HepG2 (cell line): ENCODE measurements around the gene RREB1. TPM values are rescaled to one million over a fixed set of nuclear protein-coding genes. Genes with fewer than 3 reads are reported as not detected.
A peak's percentile ranks its signal among the peaks of the same experiment; 100 is the strongest.

Source experiments
- ATAC-seq: fragments of 200-7000 bp; cut with Tn5 transposase; 3 replicates; pipeline ENCODE4 v1.9.1; 2020; ENCODE audit warnings: mild to moderate bottlenecking, moderate library complexity
- BruUV-seq: library from RNA; stranded (reverse); fragments of 400-500 nt; replicated peaks from 2 replicates; lab custom pipeline; 2021; lab: Mats Ljungman, UMichigan
- CTCF ChIA-PET: fragments of 300-600 bp; formaldehyde crosslinking; extraction: SDS; loops from one replicate; lab custom pipeline; 2021; ENCODE audit warnings: low total read pairs, inconsistent platforms, low intra/inter-chr PET ratio; lab: Yijun Ruan, JAX
- POLR2A ChIA-PET: fragments of 350-600 bp; sonication (Branson Sonifier 250); formaldehyde crosslinking; loops from one replicate; lab custom pipeline; 2020; ENCODE audit warnings: antibody characterized with exemption, inconsistent platforms; lab: Yijun Ruan, JAX
- DNase-seq: peaks from one replicate; pipeline ENCODE4 v3.0.0-alpha.2; 2015; ENCODE audit warnings: low spot score
- FAIRE-seq: peaks from 3 replicates; lab custom pipeline; 2011; peaks lifted over from hg19 to GRCh38; lab: Jason Lieb, UNC
- H2AFZ ChIP-seq: one replicate; pipeline ENCODE4 v1.6.1; 2011; ENCODE audit warnings: low read length, inconsistent platforms
- H3K27ac ChIP-seq: fragments of 300-600 bp; 3 replicates; pipeline ENCODE4 v1.8.0; 2011; ENCODE audit warnings: mixed run types, mild to moderate bottlenecking, mixed read lengths, low read length, inconsistent platforms; ENCODE audit not compliant: insufficient read depth; ENCODE audit errors: extremely low read length
- H3K27me3 ChIP-seq, 2 experiments: fragments of 200-600 bp in 1 of 2; 2 replicates in 1 of 2; 3 replicates in 1 of 2; pipeline versions ENCODE4 v1.6.0 to v1.8.0; 2011; ENCODE audit warnings: low read length in 2 of 2, mild to moderate bottlenecking in 2 of 2, moderate library complexity in 2 of 2, inconsistent platforms in 1 of 2; ENCODE audit not compliant: insufficient read depth in 2 of 2, control insufficient read depth in 1 of 2
- H3K36me3 ChIP-seq, 2 experiments: fragments of 200-600 bp in 1 of 2; replicated peaks in 1 of 2; 2 replicates in 1 of 2; 3 replicates in 1 of 2; pipeline versions ENCODE4 v1.5.1 to v1.8.0; 2011; ENCODE audit warnings: low read length in 2 of 2, inconsistent platforms in 1 of 2; ENCODE audit not compliant: insufficient read depth in 2 of 2, control insufficient read depth in 1 of 2
- H3K4me1 ChIP-seq: 2 replicates; pipeline ENCODE4 v1.5.1; 2012; ENCODE audit warnings: low read length, inconsistent platforms; ENCODE audit not compliant: insufficient read depth
- H3K4me2 ChIP-seq: 2 replicates; pipeline ENCODE4 v1.6.0; 2011; ENCODE audit warnings: low read depth, low read length, inconsistent platforms
- H3K4me3 ChIP-seq, 3 experiments: fragments of 200-600 bp in 1 of 3; sonication (generic), shearing (Covaris generic) in 1 of 3; replicated peaks in 1 of 3; 2 replicates each; pipeline ENCODE4 v1.5.1; 2011 to 2016; ENCODE audit warnings: low read length in 3 of 3, inconsistent platforms in 2 of 3, low read depth in 2 of 3, mild to moderate bottlenecking in 2 of 3, control low read depth in 1 of 3, mixed read lengths in 1 of 3; ENCODE audit not compliant: insufficient read depth in 1 of 3
- H3K79me2 ChIP-seq: one replicate; pipeline ENCODE4 v1.6.1; 2011; ENCODE audit warnings: low read length, inconsistent platforms; ENCODE audit not compliant: insufficient read depth
- H3K9ac ChIP-seq: 2 replicates; pipeline ENCODE4 v1.6.0; 2011; ENCODE audit warnings: mild to moderate bottlenecking, low read depth, low read length, inconsistent platforms; ENCODE audit not compliant: insufficient read depth
- H3K9me3 ChIP-seq: 2 replicates; pipeline ENCODE4 v1.5.1; 2012; ENCODE audit warnings: mild to moderate bottlenecking, low read length
- H4K20me1 ChIP-seq: 2 replicates; pipeline ENCODE4 v1.6.0; 2011; ENCODE audit warnings: inconsistent platforms, mild to moderate bottlenecking, low read length, moderate library complexity; ENCODE audit not compliant: insufficient read depth
- ARID5B ChIP-seq: IDR thresholded peaks from 2 replicates; pipeline ENCODE4 v1.4.0; 2020; ENCODE audit warnings: mild to moderate bottlenecking, missing genetic modification reagents
- CBX2 ChIP-seq, 2 experiments: fragments of 200-600 bp in 1 of 2; sonication (generic); formaldehyde crosslinking in 1 of 2; IDR thresholded peaks; 2 replicates each; pipeline versions ENCODE4 v1.7.0 to v1.8.1; 2018 to 2022; ENCODE audit warnings: low read depth in 2 of 2, low read length in 1 of 2, mild to moderate bottlenecking in 1 of 2, missing genetic modification reagents in 1 of 2
- KDM5B ChIP-seq: sonication (generic); formaldehyde crosslinking; IDR thresholded peaks from 2 replicates; pipeline ENCODE4 v1.4.0; 2020; ENCODE audit warnings: missing genetic modification reagents, mild to moderate bottlenecking, borderline replicate concordance
- MXD1 ChIP-seq: sonication (generic); formaldehyde crosslinking; IDR thresholded peaks from 2 replicates; pipeline ENCODE4 v1.4.0; 2020; ENCODE audit warnings: mild to moderate bottlenecking, missing genetic modification reagents
- NR2F6 ChIP-seq, 2 experiments: IDR thresholded peaks; 2 replicates each; pipeline ENCODE4 v1.6.1; 2016; ENCODE audit warnings: antibody characterized with exemption in 1 of 2, mild to moderate bottlenecking in 1 of 2
- USF2 ChIP-seq, 2 experiments: sonication (generic) in 1 of 2; formaldehyde crosslinking in 1 of 2; IDR thresholded peaks; 2 replicates each; pipeline versions ENCODE4 v1.5.1 to v1.6.1; 2011 to 2020; ENCODE audit warnings: borderline replicate concordance in 1 of 2, low read depth in 1 of 2, low read length in 1 of 2, mild to moderate bottlenecking in 1 of 2, missing genetic modification reagents in 1 of 2, moderate library complexity in 1 of 2
- ZFP36L2 ChIP-seq: sonication (generic); formaldehyde crosslinking; IDR thresholded peaks from 2 replicates; pipeline ENCODE4 v1.4.0; 2020; ENCODE audit warnings: missing genetic modification reagents
- ZNF143 ChIP-seq: sonication (generic); formaldehyde crosslinking; IDR thresholded peaks from 2 replicates; pipeline ENCODE4 v1.4.0; 2020; ENCODE audit warnings: missing genetic modification reagents
- ZNF770 ChIP-seq: sonication (generic); formaldehyde crosslinking; IDR thresholded peaks from 2 replicates; pipeline ENCODE4 v1.5.0; 2020; ENCODE audit warnings: mild to moderate bottlenecking, missing genetic modification reagents
- ZNF780A ChIP-seq: sonication (generic); formaldehyde crosslinking; IDR thresholded peaks from 2 replicates; pipeline ENCODE4 v1.8.0; 2022; ENCODE audit warnings: mild to moderate bottlenecking, missing genetic modification reagents, moderate library complexity
- WGBS: methylation state at CpG from one replicate; pipeline ENCODE4 v1.1.6; 2017; ENCODE audit warnings: low lambda C conversion rate; 5-methylcytosine and 5-hydroxymethylcytosine counted together
- in situ Hi-C: cut with HindIII; loops from 2 replicates; pipeline ENCODE4 v1.10.0; 2017; ENCODE audit warnings: low pct_unique_long_range_greater_than_20kb; ENCODE audit not compliant: extremely low pct_ligation_motif_present
- intact Hi-C: fragments of 100-400 bp; cut with micrococcal nuclease; formaldehyde crosslinking; loops from one replicate; pipeline ENCODE4 v1.10.0; 2022; ENCODE audit not compliant: unreplicated experiment
- polyA plus RNA-seq, 8 experiments: library from polyadenylated mRNA; depleted of rRNA in 3 of 8; stranded (reverse) in 7 of 8; unstranded in 1 of 8; fragments of >200 nt; fragmentation: Illumina TruSeq in 4 of 8; extraction: Trizol in 4 of 8; gene quantifications; 2 replicates each; pipeline versions ENCODE4 v1.2.1 to v1.2.3, GENCODE V29; 2011 to 2016; ENCODE audit warnings: low read depth in 4 of 8, missing spikeins in 1 of 8, mixed read lengths in 1 of 8; ENCODE audit not compliant: insufficient read depth in 1 of 8
- total RNA-seq, 5 experiments: library from RNA; depleted of rRNA; stranded (reverse); fragments of >200 nt; fragmentation: Illumina TruSeq; extraction: Trizol; gene quantifications; 2 replicates each; pipeline ENCODE4 v1.2.3, GENCODE V29; 2016; ENCODE audit warnings: low read depth in 1 of 5

The RREB1 gene
- total and polyA plus RNA-seq, 2 of the 13 experiments (the other 11 are each of a cell fraction or from before 2014, with no cell fraction given), result 6.1 to 23.2 TPM

GRCh38 chr6:7238526-7238899 is 130.8 kb downstream of the RREB1 start (continued):
- TF ChIP-seq ZNF770 (CRISPR knock-in tag) (peak; percentile 27; the same call in 1 of the 2 replicates), ARID5B (CRISPR knock-in tag) (no peak)

- in situ Hi-C loops, result no loop called here
- TF ChIP-seq USF2 (IDR thresholded peaks at IDR 0.05; ENCODE audit: low read depth, low read length) (peak; percentile 67), USF2 (CRISPR knock-in tag; IDR thresholded peaks at IDR 0.05; ENCODE audit: borderline replicate concordance) (peak; percentile 78; the same call in 1 of the 2 replicates), MXD1 (CRISPR knock-in tag) (peak; percentile 46; the same call in 1 of the 2 replicates), ZFP36L2 (no peak), NR2F6 (IDR thresholded peaks at IDR 0.05) (peak; percentile 63), NR2F6 (CRISPR knock-in tag; IDR thresholded peaks at IDR 0.05) (peak; percentile 40; the same call in 1 of the 2 replicates), ZNF780A (CRISPR knock-in tag) (no peak), CBX2 (IDR thresholded peaks at IDR 0.05; ENCODE audit: low read depth, low read length) (no peak), CBX2 (CRISPR knock-in tag; IDR thresholded peaks at IDR 0.05; ENCODE audit: low read depth) (0 out of 2 replicates have a peak, but pooled peaks have one; percentile 67), ZNF143 (no peak; the same call in 1 of the 2 replicates), KDM5B (CRISPR knock-in tag) (no peak; the same call in 1 of the 2 replicates)
These were observed 131.3 kb downstream of the RREB1 start for GRCh38 chr6:7238900-7239589.

More at GRCh38 chr6:7238900-7239589, 131.3 kb downstream of the RREB1 start:
- Histone ChIP-seq H3K36me3 (peaks cover 4 to 35% of the 10 kb centered on the region in 2 experiments; a peak in 3 of 5 replicates), H3K4me3 (peak overlapping the region in 1 of 3 experiments; percentile 34; a peak in 2 of 6 replicates), H3K4me2 (peak overlapping the region; percentile 68), H3K27me3 (no peaks in the 10 kb centered on the region), H4K20me1 (peaks cover 12% of the 10 kb centered on the region; the same call in 1 of the 2 replicates), H3K79me2 (peaks cover 14% of the 10 kb centered on the region), H3K9me3 (no peaks in the 10 kb centered on the region), H3K4me1 (peaks cover 99% of the 10 kb centered on the region), H3K27ac (peak overlapping the region; percentile 90), H2AFZ (no peak overlapping the region), H3K9ac (peak overlapping the region; percentile 68)
- POLR2A ChIA-PET, result interaction anchor here (1.1 to 1.5 kb wide), 3 partner anchors 151 to 552 kb away, joined by 3 to 4 read pairs (median 4); partner anchors contain the start of genes CAGE1 and RIOK1
- ATAC-seq (peak; percentile 80), DNase-seq (peak; percentile 94), FAIRE-seq (peak; percentile 42)
- WGBS, result 12% methylated on average over 10 of the region's 10 CpGs
- no TSS peak for BruUV-seq
- intact Hi-C loops, result loop anchor here (1.0 to 2.0 kb wide), 2 partner anchors 78 to 130 kb away; no protein-coding TSS in a partner anchor
- CTCF ChIA-PET, result interaction anchor here (1.3 to 2.4 kb wide), 2 partner anchors 515 to 562 kb away, joined by 7 to 13 read pairs; no protein-coding TSS in a partner anchor
